WTC11 (cell line): Measurements from ENCODE around the gene CAPN7. TPM values are rescaled to one million over a fixed set of nuclear protein-coding genes. Genes with fewer than 3 reads are reported as not detected.

Experiments
- ATAC-seq: fragments of 200-7000 bp; cut with Tn5 transposase; 2 replicates; pipeline ENCODE4 v1.10.0; 2021; ENCODE audit warnings: mild to moderate bottlenecking, moderate library complexity
- CTCF ChIA-PET: fragments of 300-600 bp; sonication (Branson Sonifier 250); formaldehyde crosslinking; loops from one replicate; lab custom pipeline; 2021; ENCODE audit warnings: antibody characterized with exemption; lab: Charles Lee
- POLR2A ChIA-PET: fragments of 350-600 bp; sonication (Branson Sonifier 250); formaldehyde crosslinking; loops from one replicate; lab custom pipeline; 2021; ENCODE audit warnings: antibody characterized with exemption; lab: Charles Lee
- DNase-seq: peaks from one replicate; pipeline ENCODE4 v3.0.0; 2021; ENCODE audit warnings: low spot score
- H3K27ac Mint-ChIP-seq: 2 replicates; pipeline ENCODE4 v1.8.0; 2021; ENCODE audit warnings: mixed read lengths
- H3K27me3 Mint-ChIP-seq: 2 replicates; pipeline ENCODE4 v1.8.0; 2021; ENCODE audit warnings: low read depth, mild to moderate bottlenecking, moderate library complexity, mixed read lengths
- H3K36me3 Mint-ChIP-seq: 2 replicates; pipeline ENCODE4 v1.8.0; 2021; ENCODE audit warnings: mixed read lengths
- H3K4me1 Mint-ChIP-seq: 2 replicates; pipeline ENCODE4 v1.8.0; 2022; ENCODE audit warnings: mixed read lengths
- H3K4me3 Mint-ChIP-seq: 2 replicates; pipeline ENCODE4 v1.8.0; 2021; ENCODE audit warnings: mild to moderate bottlenecking, moderate library complexity, mixed read lengths
- H3K9me3 Mint-ChIP-seq: 2 replicates; pipeline ENCODE4 v1.8.0; 2021; ENCODE audit warnings: mixed read lengths
- AFF4 ChIP-seq: sonication (generic); formaldehyde crosslinking; IDR thresholded peaks from 2 replicates; pipeline ENCODE4 v1.8.1; 2023; ENCODE audit warnings: mild to moderate bottlenecking, missing genetic modification reagents, borderline replicate concordance
- ATF3 ChIP-seq: sonication (generic); formaldehyde crosslinking; conservative IDR thresholded peaks from 2 replicates; pipeline ENCODE4 v1.8.1; 2022; ENCODE audit warnings: mild to moderate bottlenecking, missing genetic modification reagents
- ELF4 ChIP-seq: sonication (generic); formaldehyde crosslinking; IDR thresholded peaks from 2 replicates; pipeline ENCODE4 v1.8.1; 2022; ENCODE audit warnings: low read depth, mild to moderate bottlenecking, moderate library complexity, missing genetic modification reagents
- FOXP4 ChIP-seq: sonication (generic); formaldehyde crosslinking; IDR thresholded peaks from 2 replicates; pipeline ENCODE4 v1.8.0; 2022; ENCODE audit warnings: mild to moderate bottlenecking, missing genetic modification reagents
- IRF1 ChIP-seq: sonication (generic); formaldehyde crosslinking; IDR thresholded peaks from 2 replicates; pipeline ENCODE4 v1.8.0; 2023; ENCODE audit warnings: missing genetic modification reagents
- JUN ChIP-seq: sonication (generic); formaldehyde crosslinking; IDR thresholded peaks from 2 replicates; pipeline ENCODE4 v1.8.0; 2023; ENCODE audit warnings: mild to moderate bottlenecking, missing genetic modification reagents
- MLX ChIP-seq: sonication (generic); formaldehyde crosslinking; IDR thresholded peaks from 2 replicates; pipeline ENCODE4 v1.8.1; 2023; ENCODE audit warnings: mild to moderate bottlenecking, missing genetic modification reagents, moderate library complexity
- NR2C2 ChIP-seq: sonication (generic); formaldehyde crosslinking; IDR thresholded peaks from 2 replicates; pipeline ENCODE4 v1.8.0; 2022; ENCODE audit warnings: mild to moderate bottlenecking, missing genetic modification reagents
- SMAD3 ChIP-seq: sonication (generic); formaldehyde crosslinking; IDR thresholded peaks from 2 replicates; pipeline ENCODE4 v1.8.0; 2022; ENCODE audit warnings: missing genetic modification reagents, mild to moderate bottlenecking, borderline replicate concordance
- SOX15 ChIP-seq: fragments of 250-450 bp; sonication (Bioruptor Pico); IDR thresholded peaks from 2 replicates; pipeline ENCODE4 v1.9.0; 2021; ENCODE audit warnings: mild to moderate bottlenecking
- TCF7 ChIP-seq: sonication (generic); formaldehyde crosslinking; IDR thresholded peaks from 2 replicates; pipeline ENCODE4 v1.8.0; 2022; ENCODE audit warnings: mild to moderate bottlenecking, low read depth, missing genetic modification reagents, moderate library complexity
- TEAD4 ChIP-seq: sonication (generic); formaldehyde crosslinking; IDR thresholded peaks from 2 replicates; pipeline ENCODE4 v1.8.0; 2022; ENCODE audit warnings: mild to moderate bottlenecking, missing genetic modification reagents
- ZNF121 ChIP-seq: sonication (generic); formaldehyde crosslinking; IDR thresholded peaks from 2 replicates; pipeline ENCODE4 v1.8.0; 2023; ENCODE audit warnings: missing genetic modification reagents
- ZNF138 ChIP-seq: sonication (generic); formaldehyde crosslinking; conservative IDR thresholded peaks from 2 replicates; pipeline ENCODE4 v1.8.1; 2022; ENCODE audit warnings: mild to moderate bottlenecking, moderate library complexity, missing genetic modification reagents
- ZNF317 ChIP-seq: sonication (generic); formaldehyde crosslinking; IDR thresholded peaks from 2 replicates; pipeline ENCODE4 v1.8.1; 2023; ENCODE audit warnings: low read depth, mild to moderate bottlenecking, moderate library complexity, missing genetic modification reagents, borderline replicate concordance
- total RNA-seq: library from RNA; stranded (reverse); gene quantifications from 3 replicates; pipeline ENCODE4 v1.2.3, GENCODE V29; 2021
- TF ChIP-seq, protein P1 (sequence below): sonication (generic); formaldehyde crosslinking; IDR thresholded peaks from 2 replicates; pipeline ENCODE4 v1.8.0; 2023; ENCODE audit warnings: mild to moderate bottlenecking, missing genetic modification reagents
- TF ChIP-seq, protein P2 (sequence below): fragments of 250-450 bp; sonication (Bioruptor Pico); IDR thresholded peaks from 2 replicates; pipeline ENCODE4 v2.1.2; 2022; ENCODE audit warnings: mild to moderate bottlenecking, moderate library complexity
- TF ChIP-seq, protein P3 (sequence below): sonication (generic); formaldehyde crosslinking; IDR thresholded peaks from 2 replicates; pipeline ENCODE4 v1.8.0; 2022; ENCODE audit warnings: mild to moderate bottlenecking, missing genetic modification reagents
- TF ChIP-seq, protein P4 (sequence below): fragments of 250-450 bp; sonication (Bioruptor Pico); IDR thresholded peaks from 2 replicates; pipeline ENCODE4 v1.9.0; 2021; ENCODE audit warnings: mild to moderate bottlenecking

The CAPN7 gene
- total RNA-seq, 1 experiment from 2014 or later: 16.8 TPM

DNA sequence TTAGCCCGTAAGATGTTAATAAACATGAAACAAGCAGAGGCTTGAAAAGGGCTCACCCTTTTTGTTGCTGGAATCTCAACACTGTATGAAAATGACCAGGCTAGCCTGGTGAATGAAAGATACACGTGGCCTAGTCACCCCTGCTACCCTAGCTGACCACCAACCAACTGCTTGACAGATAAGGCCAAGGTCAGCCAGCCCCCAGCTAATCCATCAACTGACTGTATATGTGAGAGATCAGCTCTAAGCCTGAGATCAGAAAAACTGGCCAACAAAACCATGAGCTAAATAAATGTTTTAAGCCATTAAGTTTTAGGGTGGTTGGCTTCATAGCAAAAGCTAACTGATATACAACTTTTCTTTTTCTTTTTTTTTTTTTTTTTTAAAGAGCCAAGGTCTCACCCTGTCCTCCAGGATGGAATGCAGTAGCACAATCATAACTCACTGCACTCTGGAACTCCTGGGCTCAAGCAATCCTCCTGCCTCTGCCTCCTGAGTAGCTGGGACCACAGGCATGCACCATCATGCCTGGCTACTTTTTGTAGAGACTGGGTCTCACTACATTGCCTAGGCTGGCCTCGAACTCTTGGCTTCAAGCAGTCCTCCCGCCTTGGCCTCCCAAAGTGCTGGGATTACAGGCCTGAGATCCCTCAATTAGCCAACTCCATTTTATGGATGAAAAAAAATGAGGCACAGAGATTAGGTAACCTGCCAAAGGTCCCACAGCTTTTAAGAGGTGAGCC lies 91.7 kb downstream of the CAPN7 start (continued):
- no peak for TF ChIP-seq SMAD3 (CRISPR knock-in tag)
- TF ChIP-seq TCF7 (CRISPR knock-in tag): no peak
- TF ChIP-seq ELF4 (CRISPR knock-in tag): no peak
- no peak for TF ChIP-seq FOXP4 (CRISPR knock-in tag)
- no peak for TF ChIP-seq MLX (CRISPR knock-in tag)
- TF ChIP-seq ZNF317: no peak
- TF ChIP-seq TEAD4 (CRISPR knock-in tag): no peak
- TF ChIP-seq, all 79 proteins: peak for 0

GRCh38 chr3:15298504-15298903 lies 92.5 kb downstream of the CAPN7 start:
- no peaks in the 10 kb centered on the region for H3K9me3 Mint-ChIP-seq
- ChIA-PET POLR2A (no interaction called here), CTCF (interaction anchor here (0.7 to 1.2 kb wide), 3 partner anchors 19 to 95 kb away, joined by 3 to 4 read pairs (median 3); no protein-coding TSS in a partner anchor)
- H3K27ac Mint-ChIP-seq: no peak overlapping the region
- DNase-seq: no peak
- no peaks in the 10 kb centered on the region for H3K36me3 Mint-ChIP-seq
- no peak for ATAC-seq
- H3K27me3 Mint-ChIP-seq: no peaks in the 10 kb centered on the region
- H3K4me1 Mint-ChIP-seq: no peaks in the 10 kb centered on the region
- H3K4me3 Mint-ChIP-seq: no peak overlapping the region
- TF ChIP-seq, protein P1, sequence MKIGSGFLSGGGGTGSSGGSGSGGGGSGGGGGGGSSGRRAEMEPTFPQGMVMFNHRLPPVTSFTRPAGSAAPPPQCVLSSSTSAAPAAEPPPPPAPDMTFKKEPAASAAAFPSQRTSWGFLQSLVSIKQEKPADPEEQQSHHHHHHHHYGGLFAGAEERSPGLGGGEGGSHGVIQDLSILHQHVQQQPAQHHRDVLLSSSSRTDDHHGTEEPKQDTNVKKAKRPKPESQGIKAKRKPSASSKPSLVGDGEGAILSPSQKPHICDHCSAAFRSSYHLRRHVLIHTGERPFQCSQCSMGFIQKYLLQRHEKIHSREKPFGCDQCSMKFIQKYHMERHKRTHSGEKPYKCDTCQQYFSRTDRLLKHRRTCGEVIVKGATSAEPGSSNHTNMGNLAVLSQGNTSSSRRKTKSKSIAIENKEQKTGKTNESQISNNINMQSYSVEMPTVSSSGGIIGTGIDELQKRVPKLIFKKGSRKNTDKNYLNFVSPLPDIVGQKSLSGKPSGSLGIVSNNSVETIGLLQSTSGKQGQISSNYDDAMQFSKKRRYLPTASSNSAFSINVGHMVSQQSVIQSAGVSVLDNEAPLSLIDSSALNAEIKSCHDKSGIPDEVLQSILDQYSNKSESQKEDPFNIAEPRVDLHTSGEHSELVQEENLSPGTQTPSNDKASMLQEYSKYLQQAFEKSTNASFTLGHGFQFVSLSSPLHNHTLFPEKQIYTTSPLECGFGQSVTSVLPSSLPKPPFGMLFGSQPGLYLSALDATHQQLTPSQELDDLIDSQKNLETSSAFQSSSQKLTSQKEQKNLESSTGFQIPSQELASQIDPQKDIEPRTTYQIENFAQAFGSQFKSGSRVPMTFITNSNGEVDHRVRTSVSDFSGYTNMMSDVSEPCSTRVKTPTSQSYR: no peak
- TF ChIP-seq AFF4 (CRISPR knock-in tag): no peak
- TF ChIP-seq ATF3 (CRISPR knock-in tag): no peak
- TF ChIP-seq, protein P2, sequence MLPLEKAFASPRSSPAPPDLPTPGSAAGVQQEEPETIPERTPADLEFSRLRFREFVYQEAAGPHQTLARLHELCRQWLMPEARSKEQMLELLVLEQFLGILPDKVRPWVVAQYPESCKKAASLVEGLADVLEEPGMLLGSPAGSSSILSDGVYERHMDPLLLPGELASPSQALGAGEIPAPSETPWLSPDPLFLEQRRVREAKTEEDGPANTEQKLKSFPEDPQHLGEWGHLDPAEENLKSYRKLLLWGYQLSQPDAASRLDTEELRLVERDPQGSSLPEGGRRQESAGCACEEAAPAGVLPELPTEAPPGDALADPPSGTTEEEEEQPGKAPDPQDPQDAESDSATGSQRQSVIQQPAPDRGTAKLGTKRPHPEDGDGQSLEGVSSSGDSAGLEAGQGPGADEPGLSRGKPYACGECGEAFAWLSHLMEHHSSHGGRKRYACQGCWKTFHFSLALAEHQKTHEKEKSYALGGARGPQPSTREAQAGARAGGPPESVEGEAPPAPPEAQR (CRISPR knock-in tag): no peak
- TF ChIP-seq, protein P3, sequence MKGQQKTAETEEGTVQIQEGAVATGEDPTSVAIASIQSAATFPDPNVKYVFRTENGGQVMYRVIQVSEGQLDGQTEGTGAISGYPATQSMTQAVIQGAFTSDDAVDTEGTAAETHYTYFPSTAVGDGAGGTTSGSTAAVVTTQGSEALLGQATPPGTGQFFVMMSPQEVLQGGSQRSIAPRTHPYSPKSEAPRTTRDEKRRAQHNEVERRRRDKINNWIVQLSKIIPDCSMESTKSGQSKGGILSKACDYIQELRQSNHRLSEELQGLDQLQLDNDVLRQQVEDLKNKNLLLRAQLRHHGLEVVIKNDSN (CRISPR knock-in tag): no peak
- no peak for TF ChIP-seq ZNF121 (CRISPR knock-in tag)
- TF ChIP-seq IRF1: no peak
- no peak for TF ChIP-seq JUN (CRISPR knock-in tag)
- TF ChIP-seq, protein P4, sequence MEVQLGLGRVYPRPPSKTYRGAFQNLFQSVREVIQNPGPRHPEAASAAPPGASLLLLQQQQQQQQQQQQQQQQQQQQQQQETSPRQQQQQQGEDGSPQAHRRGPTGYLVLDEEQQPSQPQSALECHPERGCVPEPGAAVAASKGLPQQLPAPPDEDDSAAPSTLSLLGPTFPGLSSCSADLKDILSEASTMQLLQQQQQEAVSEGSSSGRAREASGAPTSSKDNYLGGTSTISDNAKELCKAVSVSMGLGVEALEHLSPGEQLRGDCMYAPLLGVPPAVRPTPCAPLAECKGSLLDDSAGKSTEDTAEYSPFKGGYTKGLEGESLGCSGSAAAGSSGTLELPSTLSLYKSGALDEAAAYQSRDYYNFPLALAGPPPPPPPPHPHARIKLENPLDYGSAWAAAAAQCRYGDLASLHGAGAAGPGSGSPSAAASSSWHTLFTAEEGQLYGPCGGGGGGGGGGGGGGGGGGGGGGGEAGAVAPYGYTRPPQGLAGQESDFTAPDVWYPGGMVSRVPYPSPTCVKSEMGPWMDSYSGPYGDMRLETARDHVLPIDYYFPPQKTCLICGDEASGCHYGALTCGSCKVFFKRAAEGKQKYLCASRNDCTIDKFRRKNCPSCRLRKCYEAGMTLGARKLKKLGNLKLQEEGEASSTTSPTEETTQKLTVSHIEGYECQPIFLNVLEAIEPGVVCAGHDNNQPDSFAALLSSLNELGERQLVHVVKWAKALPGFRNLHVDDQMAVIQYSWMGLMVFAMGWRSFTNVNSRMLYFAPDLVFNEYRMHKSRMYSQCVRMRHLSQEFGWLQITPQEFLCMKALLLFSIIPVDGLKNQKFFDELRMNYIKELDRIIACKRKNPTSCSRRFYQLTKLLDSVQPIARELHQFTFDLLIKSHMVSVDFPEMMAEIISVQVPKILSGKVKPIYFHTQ (CRISPR knock-in tag): no peak
- TF ChIP-seq NR2C2 (CRISPR knock-in tag): no peak
- no peak for TF ChIP-seq ZNF317
- no peak for TF ChIP-seq SOX15 (CRISPR knock-in tag)
- TF ChIP-seq SMAD3 (CRISPR knock-in tag): no peak
- TF ChIP-seq ZNF138 (CRISPR knock-in tag): no peak
